Cardiac fibroblast (primary cell): ENCODE data around the gene ARHGAP10.

Source experiments
- DNase-seq, 2 donors: peaks; one replicate each; pipeline versions ENCODE4 v3.0.0 to v3.0.0-alpha.2; 2010; ENCODE audit warnings: low read depth in 2 of 2
- H3K4me3 ChIP-seq, 2 donors: replicated peaks in 1 of 2; 1 replicate in 1 of 2; 2 replicates in 1 of 2; pipeline ENCODE4 v1.5.1; 2011; ENCODE audit warnings: low read depth in 2 of 2, low read length in 2 of 2, mild to moderate bottlenecking in 2 of 2, moderate library complexity in 1 of 2
- CTCF ChIP-seq: IDR thresholded peaks from one replicate; pipeline ENCODE4 v1.5.1; 2011; ENCODE audit warnings: low read depth, mild to moderate bottlenecking, low read length, inconsistent platforms

Gene ARHGAP10

GRCh38 chr4:148060264-148061140, 328.6 kb downstream of the ARHGAP10 start:
- no peak overlapping the region for H3K4me3 ChIP-seq
- TF ChIP-seq CTCF, result no peak
- no peak for DNase-seq

- no peak overlapping the region for H3K4me3 ChIP-seq
- no peak for DNase-seq
- TF ChIP-seq CTCF, result no peak
Observed at GRCh38 chr4:148061141-148061481, 329.2 kb downstream of the ARHGAP10 start.

- no peak overlapping the region for H3K4me3 ChIP-seq
- TF ChIP-seq CTCF, result no peak
- no peak for DNase-seq
Observed at GRCh38 chr4:148061795-148062194, 329.9 kb downstream of the ARHGAP10 start.

GRCh38 chr4:148062301-148062950, 330.5 kb downstream of the ARHGAP10 start:
- DNase-seq, result no peak
- no peak for TF ChIP-seq CTCF
- H3K4me3 ChIP-seq, result no peak overlapping the region

GRCh38 chr4:148064451-148064850, 332.6 kb downstream of the ARHGAP10 start:
- no peak for DNase-seq

GRCh38 chr4:148065075-148065474, 333.2 kb downstream of the ARHGAP10 start:
- DNase-seq, result peak; percentile 49 to 74
- TF ChIP-seq CTCF, result no peak
- no peak overlapping the region for H3K4me3 ChIP-seq

More at GRCh38 chr4:148064451-148064850, 332.6 kb downstream of the ARHGAP10 start:
- H3K4me3 ChIP-seq, result no peak overlapping the region
- TF ChIP-seq CTCF, result no peak
